Measurements from ENCODE around the gene NAV2. TPM values are rescaled to one million over a fixed set of nuclear protein-coding genes. Genes with fewer than 3 reads are reported as not detected.

NAV2 gene
- total RNA-seq, 1 donor from 2014 or later = 44.8 TPM

- no peak for TF ChIP-seq CTCF (IDR thresholded peaks at IDR 0.05)
- no peak for DNase-seq
- Histone ChIP-seq H3K27me3 (no peaks in the 10 kb centered on the region), H3K36me3 (no peaks in the 10 kb centered on the region), H3K27ac (no peak overlapping the region), H3K4me1 (peaks cover 18% of the 10 kb centered on the region), H3K4me3 (no peak overlapping the region), H3K9me3 (no peaks in the 10 kb centered on the region)
- intact Hi-C loops (cut with DNase I) = no loop called here
- ATAC-seq = no peak
These were observed 43.1 kb upstream of the NAV2 start for GRCh38 chr11:19669511-19669910.

- H3K4me1 ChIP-seq = peaks cover 23% of the 10 kb centered on the region
- H3K36me3 ChIP-seq = no peaks in the 10 kb centered on the region
- TF ChIP-seq CTCF (IDR thresholded peaks at IDR 0.05) = no peak
- H3K4me3 ChIP-seq = no peak overlapping the region
- intact Hi-C loops (cut with DNase I) = no loop called here
- no peaks in the 10 kb centered on the region for H3K27me3 ChIP-seq
- ATAC-seq (no peak), DNase-seq (no peak)
- H3K9me3 ChIP-seq = no peaks in the 10 kb centered on the region
- no peak overlapping the region for H3K27ac ChIP-seq
These were observed 42.4 kb upstream of the NAV2 start for GRCh38 chr11:19670030-19670791.

GRCh38 chr11:19672586-19673206 is 39.9 kb upstream of the NAV2 start:
- Histone ChIP-seq H3K27me3 (no peaks in the 10 kb centered on the region), H3K4me1 (peaks cover 32% of the 10 kb centered on the region), H3K4me3 (no peak overlapping the region), H3K36me3 (no peaks in the 10 kb centered on the region), H3K27ac (peak overlapping the region; percentile 65), H3K9me3 (no peaks in the 10 kb centered on the region)
- ATAC-seq = no peak
- intact Hi-C loops (cut with DNase I) = no loop called here
- no peak for TF ChIP-seq CTCF (IDR thresholded peaks at IDR 0.05)
- no peak for DNase-seq

- Histone ChIP-seq H3K4me1 (peaks cover 38% of the 10 kb centered on the region), H3K9me3 (no peaks in the 10 kb centered on the region), H3K27ac (peak overlapping the region; percentile 65), H3K27me3 (no peaks in the 10 kb centered on the region), H3K4me3 (no peak overlapping the region), H3K36me3 (no peaks in the 10 kb centered on the region)
- TF ChIP-seq CTCF (IDR thresholded peaks at IDR 0.05) = no peak
- peak; percentile 86 for DNase-seq
- peak; percentile 83 for ATAC-seq
- intact Hi-C loops (cut with DNase I) = no loop called here
These were observed 38.5 kb upstream of the NAV2 start for GRCh38 chr11:19673924-19674729.

GRCh38 chr11:19674836-19675235 is 37.8 kb upstream of the NAV2 start:
- Histone ChIP-seq H3K27ac (peak overlapping the region; percentile 65), H3K27me3 (no peaks in the 10 kb centered on the region), H3K9me3 (no peaks in the 10 kb centered on the region), H3K36me3 (no peaks in the 10 kb centered on the region), H3K4me1 (peaks cover 43% of the 10 kb centered on the region), H3K4me3 (no peak overlapping the region)
- intact Hi-C loops (cut with DNase I) = no loop called here
- ATAC-seq (no peak), DNase-seq (no peak)
- no peak for TF ChIP-seq CTCF (IDR thresholded peaks at IDR 0.05)

All from upper lobe of right lung (tissue), 1 donor.